ENCODE measurements around the gene CBLB. TPM values are rescaled to one million over a fixed set of nuclear protein-coding genes. Genes with fewer than 3 reads are reported as not detected.

The CBLB gene
- total RNA-seq (2014; rRNA removed), result 13.9 and 15.7 TPM in 2 replicates
- polyA plus RNA-seq (2012), result 8.2 TPM

- DNase-seq (ENCODE audit: low read depth), result peak; percentile 96
Observed at GRCh38 chr3:105868742-105869530, at the start of gene CBLB. CBLB (minus strand) TSS chr3:105869012; CDS start chr3:105867577, 1,435 bp downstream.

GRCh38 chr3:105916767-105917166 lies 48.0 kb upstream of the CBLB start:
- no peak for DNase-seq (ENCODE audit: low read depth)

GRCh38 chr3:105915524-105915923 lies 46.7 kb upstream of the CBLB start:
- DNase-seq (ENCODE audit: low read depth), result peak; percentile 57

GRCh38 chr3:105913616-105914015 lies 44.8 kb upstream of the CBLB start:
- no peak for DNase-seq (ENCODE audit: low read depth)

- no peak for DNase-seq (ENCODE audit: low read depth)
Observed at GRCh38 chr3:105912891-105913290, 44.1 kb upstream of the CBLB start.

GRCh38 chr3:105911496-105911895 lies 42.7 kb upstream of the CBLB start:
- no peak for DNase-seq (ENCODE audit: low read depth)

GRCh38 chr3:105907777-105908176 lies 39.0 kb upstream of the CBLB start:
- DNase-seq (ENCODE audit: low read depth), result peak; percentile 29

- peak; percentile 93 for DNase-seq (ENCODE audit: low read depth)
Observed at GRCh38 chr3:105906836-105907235, 38.0 kb upstream of the CBLB start.

- no peak for DNase-seq (ENCODE audit: low read depth)
Observed at GRCh38 chr3:105906345-105906744, 37.5 kb upstream of the CBLB start.

- DNase-seq (ENCODE audit: low read depth), result no peak
Observed at GRCh38 chr3:105905328-105905727, 36.5 kb upstream of the CBLB start.

- DNase-seq (ENCODE audit: low read depth), result peak; percentile 60
Observed at GRCh38 chr3:105904678-105905284, 36.0 kb upstream of the CBLB start.

- DNase-seq (ENCODE audit: low read depth), result no peak
Observed at GRCh38 chr3:105904251-105904650, 35.4 kb upstream of the CBLB start.

GRCh38 chr3:105899516-105899915 lies 30.7 kb upstream of the CBLB start:
- peak; percentile 41 for DNase-seq (ENCODE audit: low read depth)

GRCh38 chr3:105891101-105891500 lies 22.3 kb upstream of the CBLB start:
- no peak for DNase-seq (ENCODE audit: low read depth)

- DNase-seq (ENCODE audit: low read depth), result no peak
Observed at GRCh38 chr3:105888621-105889579, 20.1 kb upstream of the CBLB start.

- DNase-seq (ENCODE audit: low read depth), result no peak
Observed at GRCh38 chr3:105885256-105885655, 16.4 kb upstream of the CBLB start.

- DNase-seq (ENCODE audit: low read depth), result no peak
Observed at GRCh38 chr3:105883798-105884377, 15.1 kb upstream of the CBLB start.

GRCh38 chr3:105880681-105881290 lies 12.0 kb upstream of the CBLB start:
- DNase-seq (ENCODE audit: low read depth), result no peak

GRCh38 chr3:105878061-105878460 lies 9.2 kb upstream of the CBLB start:
- DNase-seq (ENCODE audit: low read depth), result no peak

GRCh38 chr3:105877336-105877910 lies 8.6 kb upstream of the CBLB start:
- DNase-seq (ENCODE audit: low read depth), result no peak
